ENCODE data around the gene PTTG2.

Gene PTTG2

DNA sequence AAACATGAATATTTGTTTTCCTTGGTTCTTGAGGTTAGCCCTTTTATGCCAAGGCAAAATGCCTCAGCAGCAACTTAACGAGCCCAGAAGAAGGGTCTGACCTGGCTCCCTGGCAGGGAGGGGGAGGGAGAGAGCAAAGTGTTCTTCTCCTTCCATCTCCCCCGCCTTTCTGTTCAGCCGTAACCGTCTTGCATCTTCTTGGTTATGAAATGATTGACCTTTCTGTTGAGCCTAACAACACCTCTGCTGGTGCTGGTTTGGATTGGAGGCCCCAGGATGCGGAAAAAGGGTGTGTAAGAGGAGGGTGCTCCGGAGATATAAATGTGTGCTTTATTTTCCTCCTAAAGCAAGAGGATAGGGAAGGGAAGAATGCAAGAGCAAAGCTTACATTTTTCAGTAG, 44.7 kb downstream of the PTTG2 start:
- no peak for DNase-seq (ENCODE audit: low read depth, low spot score)
- no peak overlapping the region for H3K27ac ChIP-seq

DNA sequence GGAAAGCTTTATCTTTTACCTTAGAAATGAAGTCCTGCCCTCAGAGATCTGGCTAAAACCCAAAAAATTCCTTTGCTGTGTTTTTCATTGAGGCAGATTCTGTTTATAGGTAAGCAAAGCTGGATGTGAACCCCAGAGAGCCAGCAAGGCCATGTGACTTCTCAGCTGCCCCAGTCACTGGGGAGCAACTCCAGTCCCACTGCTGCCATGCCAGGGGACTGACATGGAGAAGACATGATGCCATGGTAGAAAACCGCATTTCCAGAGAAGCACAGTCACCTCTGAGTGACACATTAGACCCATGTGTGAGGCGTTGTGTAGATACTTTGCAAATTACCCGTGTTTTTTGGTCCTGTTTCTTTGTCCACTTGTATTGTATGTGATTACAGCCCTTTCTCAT, 45.4 kb downstream of the PTTG2 start:
- DNase-seq (ENCODE audit: low read depth, low spot score) = no peak
- H3K27ac ChIP-seq = no peak overlapping the region

DNA sequence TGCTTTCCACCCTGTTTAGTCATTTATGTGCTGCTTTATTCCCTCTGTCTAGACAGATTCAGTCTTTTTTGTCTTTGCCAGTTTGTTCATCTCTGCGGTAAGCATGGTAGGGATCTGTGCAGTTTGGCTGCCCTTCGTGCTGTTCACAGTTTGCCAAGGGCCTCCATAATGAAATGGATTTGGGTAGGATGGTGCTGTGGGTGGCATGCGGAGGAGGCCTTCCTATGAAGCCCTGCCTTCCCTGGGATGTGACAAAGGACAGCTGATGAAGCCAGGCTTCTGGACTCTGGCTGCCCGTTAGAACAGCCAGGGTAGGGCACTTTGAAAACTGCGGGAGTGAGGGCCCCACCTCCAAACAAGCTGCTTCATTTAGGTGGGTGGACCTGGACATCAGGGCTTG, 47.4 kb downstream of the PTTG2 start:
- no peak overlapping the region for H3K27ac ChIP-seq
- no peak for DNase-seq (ENCODE audit: low read depth, low spot score)

DNA sequence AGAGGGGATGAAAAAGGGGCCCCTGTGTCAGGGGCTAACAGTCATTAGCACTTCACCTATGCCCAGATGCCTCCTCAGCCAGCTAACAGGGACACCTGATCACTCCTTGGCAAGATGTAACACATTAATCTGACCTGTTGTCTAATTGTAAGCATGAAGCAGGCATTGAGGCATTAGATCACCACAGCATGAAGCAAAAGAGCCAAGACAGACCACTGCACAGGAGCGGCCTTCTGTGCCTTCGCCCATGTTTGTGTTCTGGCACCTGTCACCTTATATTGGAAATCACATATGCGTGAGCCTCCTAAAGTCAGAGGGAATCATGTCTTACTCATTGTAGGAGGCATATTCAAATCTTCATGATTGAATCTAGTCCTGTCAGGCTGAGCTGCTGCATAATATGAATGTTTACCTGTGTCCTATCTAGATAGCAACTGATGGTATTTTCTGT, 48.4 kb downstream of the PTTG2 start:
- no peak overlapping the region for H3K27ac ChIP-seq
- no peak for DNase-seq (ENCODE audit: low read depth, low spot score)

DNA sequence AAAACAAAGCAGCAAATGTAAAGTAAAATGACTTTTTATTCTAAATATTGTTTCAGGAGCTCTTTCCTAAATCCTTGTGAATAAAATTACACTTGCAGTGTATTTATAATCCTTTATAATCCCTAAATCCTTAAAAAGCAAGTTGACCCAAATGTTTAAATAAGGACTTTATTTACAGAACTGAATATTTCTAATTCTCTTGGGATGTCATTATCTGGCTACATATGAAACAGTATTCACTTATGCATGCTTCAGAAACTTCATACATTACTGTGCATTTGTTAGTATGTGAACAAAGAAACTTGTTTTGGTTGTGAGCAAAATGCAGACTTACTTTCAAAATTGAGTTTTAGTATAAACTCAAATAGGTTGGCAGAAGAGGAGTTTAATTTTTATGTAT, 49.2 kb downstream of the PTTG2 start:
- H3K27ac ChIP-seq = no peak overlapping the region
- DNase-seq (ENCODE audit: low read depth, low spot score) = no peak

DNA sequence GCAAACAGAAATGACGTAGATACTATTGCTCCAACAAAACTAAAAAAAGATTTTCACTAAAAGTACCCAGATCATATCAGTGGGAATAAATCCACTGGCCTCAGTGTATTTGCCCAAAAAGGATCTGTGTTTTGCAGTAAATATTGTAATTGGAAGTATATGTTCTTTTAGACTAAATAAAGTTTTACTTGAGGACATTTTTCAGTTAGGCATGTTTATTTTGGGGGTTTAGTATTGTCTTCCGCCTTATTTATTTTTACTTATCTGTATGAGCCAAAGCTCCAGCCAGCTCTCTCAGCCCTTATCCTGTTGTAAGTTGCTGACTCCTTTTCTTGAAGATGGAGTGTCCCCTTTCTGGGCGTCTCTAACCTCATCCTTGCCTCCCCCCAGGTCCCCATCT, 49.8 kb downstream of the PTTG2 start:
- no peak overlapping the region for H3K27ac ChIP-seq
- no peak for DNase-seq (ENCODE audit: low read depth, low spot score)
